ENCODE data around the gene PTN.

Gene PTN

GRCh38 chr7:137295739-137296324 is 47.7 kb downstream of the PTN start:
- Histone ChIP-seq H3K4me2 (no peak overlapping the region), H3K4me1 (ENCODE audit: low read depth, poor library complexity, severe bottlenecking) (no peaks in the 10 kb centered on the region), H3K36me3 (ENCODE audit: insufficient read depth) (no peaks in the 10 kb centered on the region), H3K79me2 (ENCODE audit: insufficient read depth, low read depth) (no peaks in the 10 kb centered on the region), H3K4me3 (IDR thresholded peaks at IDR 0.05; ENCODE audit: insufficient read depth, low read depth, low read length) (no peak overlapping the region), H4K20me1 (ENCODE audit: insufficient read depth) (no peaks in the 10 kb centered on the region), H2AFZ (ENCODE audit: low read depth) (no peak overlapping the region), H3K9ac (no peak overlapping the region), H3K27ac (no peak overlapping the region), H3K27me3 (ENCODE audit: insufficient read depth, low read depth) (no peaks in the 10 kb centered on the region)
- no peak for TF ChIP-seq CTCF (conservative IDR thresholded peaks at IDR 0.05; ENCODE audit: low read depth, low read length)

GRCh38 chr7:137289101-137289500 is 54.4 kb downstream of the PTN start:
- Histone ChIP-seq H3K27ac (no peak overlapping the region), H3K27me3 (ENCODE audit: insufficient read depth, low read depth) (no peaks in the 10 kb centered on the region), H3K4me2 (no peak overlapping the region), H3K36me3 (ENCODE audit: insufficient read depth) (no peaks in the 10 kb centered on the region), H3K4me3 (IDR thresholded peaks at IDR 0.05; ENCODE audit: insufficient read depth, low read depth, low read length) (no peak overlapping the region), H3K4me1 (ENCODE audit: low read depth, poor library complexity, severe bottlenecking) (no peaks in the 10 kb centered on the region), H3K79me2 (ENCODE audit: insufficient read depth, low read depth) (no peaks in the 10 kb centered on the region), H3K9ac (no peak overlapping the region), H4K20me1 (ENCODE audit: insufficient read depth) (no peaks in the 10 kb centered on the region), H2AFZ (ENCODE audit: low read depth) (no peak overlapping the region)
- no peak for TF ChIP-seq CTCF (conservative IDR thresholded peaks at IDR 0.05; ENCODE audit: low read depth, low read length)

GRCh38 chr7:137287651-137288258 is 55.8 kb downstream of the PTN start:
- TF ChIP-seq CTCF (conservative IDR thresholded peaks at IDR 0.05; ENCODE audit: low read depth, low read length) = peak; percentile 72
- Histone ChIP-seq H3K4me3 (IDR thresholded peaks at IDR 0.05; ENCODE audit: insufficient read depth, low read depth, low read length) (no peak overlapping the region), H3K27me3 (ENCODE audit: insufficient read depth, low read depth) (no peaks in the 10 kb centered on the region), H3K27ac (no peak overlapping the region), H3K4me1 (ENCODE audit: low read depth, poor library complexity, severe bottlenecking) (no peaks in the 10 kb centered on the region), H3K79me2 (ENCODE audit: insufficient read depth, low read depth) (no peaks in the 10 kb centered on the region), H2AFZ (ENCODE audit: low read depth) (no peak overlapping the region), H3K36me3 (ENCODE audit: insufficient read depth) (no peaks in the 10 kb centered on the region), H3K4me2 (no peak overlapping the region), H4K20me1 (ENCODE audit: insufficient read depth) (no peaks in the 10 kb centered on the region), H3K9ac (no peak overlapping the region)

GRCh38 chr7:137283153-137283552 is 60.4 kb downstream of the PTN start:
- no peaks in the 10 kb centered on the region for H3K36me3 ChIP-seq (ENCODE audit: insufficient read depth)
- H3K4me1 ChIP-seq (ENCODE audit: low read depth, poor library complexity, severe bottlenecking) = no peaks in the 10 kb centered on the region
- H3K79me2 ChIP-seq (ENCODE audit: insufficient read depth, low read depth) = no peaks in the 10 kb centered on the region
- no peak overlapping the region for H3K27ac ChIP-seq
- H3K4me3 ChIP-seq (IDR thresholded peaks at IDR 0.05; ENCODE audit: insufficient read depth, low read depth, low read length) = no peak overlapping the region
- TF ChIP-seq CTCF (conservative IDR thresholded peaks at IDR 0.05; ENCODE audit: low read depth, low read length) = no peak
- H3K27me3 ChIP-seq (ENCODE audit: insufficient read depth, low read depth) = no peaks in the 10 kb centered on the region
- no peak overlapping the region for H3K4me2 ChIP-seq
- H3K9ac ChIP-seq = no peak overlapping the region
- H2AFZ ChIP-seq (ENCODE audit: low read depth) = no peak overlapping the region
- no peaks in the 10 kb centered on the region for H4K20me1 ChIP-seq (ENCODE audit: insufficient read depth)

All from KMS-11 (cell line).